NCI-H2227 (cell line): ENCODE results near the gene OXTR.

Experiments
- DNase-seq: peaks from one replicate; lab custom pipeline; 2025; ENCODE audit not compliant: unreplicated experiment; lab: John Stamatoyannopoulos, UW

Gene OXTR

GRCh38 chr3:8767667-8768363 is 1.6 kb downstream of the OXTR start:
- DNase-seq, result peak; percentile 60

GRCh38 chr3:8767256-8767666 is 2.2 kb downstream of the OXTR start:
- no peak for DNase-seq

- no peak for DNase-seq
Measured at GRCh38 chr3:8766148-8766547, 3.3 kb downstream of the OXTR start.

GRCh38 chr3:8765528-8765927 is 3.9 kb downstream of the OXTR start:
- DNase-seq, result no peak

GRCh38 chr3:8764528-8764927 is 4.9 kb downstream of the OXTR start:
- no peak for DNase-seq

GRCh38 chr3:8762607-8763377 is 6.6 kb downstream of the OXTR start:
- no peak for DNase-seq

- no peak for DNase-seq
Measured at GRCh38 chr3:8761866-8762265, 7.5 kb downstream of the OXTR start.

GRCh38 chr3:8760506-8760905 is 8.9 kb downstream of the OXTR start:
- DNase-seq, result no peak

- no peak for DNase-seq
Measured at GRCh38 chr3:8760091-8760490, 9.3 kb downstream of the OXTR start.

- DNase-seq, result no peak
Measured at GRCh38 chr3:8759038-8759707, 10.2 kb downstream of the OXTR start.

GRCh38 chr3:8757551-8758518 is 11.6 kb downstream of the OXTR start:
- DNase-seq, result no peak

GRCh38 chr3:8756671-8757070 is 12.7 kb downstream of the OXTR start:
- no peak for DNase-seq

- no peak for DNase-seq
Measured at GRCh38 chr3:8755564-8756237, 13.7 kb downstream of the OXTR start.

- DNase-seq, result no peak
Measured at GRCh38 chr3:8755097-8755496, 14.3 kb downstream of the OXTR start.

GRCh38 chr3:8752832-8753231 is 16.6 kb downstream of the OXTR start:
- no peak for DNase-seq

GRCh38 chr3:8749316-8749715 is 20.1 kb downstream of the OXTR start:
- DNase-seq, result no peak

- DNase-seq, result no peak
Measured at GRCh38 chr3:8746780-8747345, 22.6 kb downstream of the OXTR start.

- DNase-seq, result no peak
Measured at GRCh38 chr3:8745619-8746370, 23.6 kb downstream of the OXTR start.

GRCh38 chr3:8743911-8744310 is 25.5 kb downstream of the OXTR start:
- no peak for DNase-seq
